SU-DHL-6 (cell line): ENCODE measurements around the gene CA7.

ENCODE experiments used
- H2AFZ ChIP-seq: fragments of 200-600 bp; sonication (generic); 2 replicates; pipeline ENCODE4 v1.6.1; 2014; ENCODE audit warnings: low read depth, mild to moderate bottlenecking, moderate library complexity, mixed read lengths, antibody characterized with exemption, low read length; ENCODE audit not compliant: severe bottlenecking
- H3F3A ChIP-seq: fragments of 200-600 bp; shearing (Covaris generic); 2 replicates; pipeline ENCODE4 v1.6.0; 2016; ENCODE audit warnings: antibody characterized with exemption, mild to moderate bottlenecking; ENCODE audit not compliant: insufficient read depth
- H3K27ac ChIP-seq: fragments of 200-600 bp; sonication (generic); 2 replicates; pipeline ENCODE4 v1.5.1; 2016; ENCODE audit warnings: low read depth, mild to moderate bottlenecking, low read length, moderate library complexity, mixed read lengths
- H3K27me3 ChIP-seq: fragments of 200-600 bp; sonication (generic), shearing (Covaris generic); 2 replicates; pipeline ENCODE4 v1.6.0; 2014; ENCODE audit warnings: mild to moderate bottlenecking, low read length
- H3K36me3 ChIP-seq: fragments of 200-600 bp; sonication (generic); 2 replicates; pipeline ENCODE4 v1.6.1; 2014; ENCODE audit warnings: mild to moderate bottlenecking, low read length, mixed read lengths
- H3K4me2 ChIP-seq: fragments of 300-600, 200-600 bp; shearing (Covaris generic), sonication (generic); 2 replicates; pipeline ENCODE4 v1.6.0; 2014; ENCODE audit warnings: low read length, low read depth, mild to moderate bottlenecking; ENCODE audit not compliant: poor library complexity, severe bottlenecking
- H3K4me3 ChIP-seq: fragments of 200-600 bp; sonication (generic); 2 replicates; pipeline ENCODE4 v1.5.1; 2014; ENCODE audit warnings: antibody characterized with exemption, low read length, mild to moderate bottlenecking, mixed read lengths; ENCODE audit not compliant: insufficient read depth, poor library complexity, severe bottlenecking
- H3K79me2 ChIP-seq: fragments of 200-600 bp; sonication (generic); 2 replicates; pipeline ENCODE4 v1.6.1; 2014; ENCODE audit warnings: mild to moderate bottlenecking, low read length, moderate library complexity; ENCODE audit not compliant: insufficient read depth
- H3K9ac ChIP-seq: fragments of 200-600 bp; sonication (generic); 2 replicates; pipeline ENCODE4 v1.7.0; 2014; ENCODE audit warnings: mild to moderate bottlenecking, low read length
- H3K9me2 ChIP-seq: fragments of 200-600 bp; sonication (generic); replicated peaks from 2 replicates; pipeline ENCODE4 v1.6.1; 2014; ENCODE audit warnings: low read length; ENCODE audit not compliant: insufficient read depth
- H3K9me3 ChIP-seq: fragments of 200-600 bp; sonication (generic); 2 replicates; pipeline ENCODE4 v1.6.1; 2014; ENCODE audit warnings: low read length, mixed read lengths; ENCODE audit not compliant: insufficient read depth
- H4K20me1 ChIP-seq: fragments of 200-600 bp; sonication (generic); 2 replicates; pipeline ENCODE4 v1.6.1; 2014; ENCODE audit warnings: low read depth, mild to moderate bottlenecking, antibody characterized with exemption, low read length, moderate library complexity, mixed read lengths
- EZH2phosphoT487 ChIP-seq: fragments of 200-600 bp; sonication (generic), shearing (Covaris generic); conservative IDR thresholded peaks from 2 replicates; pipeline ENCODE4 v1.6.1; 2018; ENCODE audit warnings: mild to moderate bottlenecking, antibody characterized with exemption, low read length, moderate library complexity, mixed read lengths
- TF ChIP-seq, protein P1 (sequence below): fragments of 200-600 bp; sonication (generic); IDR thresholded peaks from one replicate; pipeline ENCODE4 v1.5.1; 2017; ENCODE audit warnings: antibody characterized with exemption, mild to moderate bottlenecking, low read length, moderate library complexity; ENCODE audit not compliant: insufficient read depth, poor library complexity, severe bottlenecking

The CA7 gene

DNA sequence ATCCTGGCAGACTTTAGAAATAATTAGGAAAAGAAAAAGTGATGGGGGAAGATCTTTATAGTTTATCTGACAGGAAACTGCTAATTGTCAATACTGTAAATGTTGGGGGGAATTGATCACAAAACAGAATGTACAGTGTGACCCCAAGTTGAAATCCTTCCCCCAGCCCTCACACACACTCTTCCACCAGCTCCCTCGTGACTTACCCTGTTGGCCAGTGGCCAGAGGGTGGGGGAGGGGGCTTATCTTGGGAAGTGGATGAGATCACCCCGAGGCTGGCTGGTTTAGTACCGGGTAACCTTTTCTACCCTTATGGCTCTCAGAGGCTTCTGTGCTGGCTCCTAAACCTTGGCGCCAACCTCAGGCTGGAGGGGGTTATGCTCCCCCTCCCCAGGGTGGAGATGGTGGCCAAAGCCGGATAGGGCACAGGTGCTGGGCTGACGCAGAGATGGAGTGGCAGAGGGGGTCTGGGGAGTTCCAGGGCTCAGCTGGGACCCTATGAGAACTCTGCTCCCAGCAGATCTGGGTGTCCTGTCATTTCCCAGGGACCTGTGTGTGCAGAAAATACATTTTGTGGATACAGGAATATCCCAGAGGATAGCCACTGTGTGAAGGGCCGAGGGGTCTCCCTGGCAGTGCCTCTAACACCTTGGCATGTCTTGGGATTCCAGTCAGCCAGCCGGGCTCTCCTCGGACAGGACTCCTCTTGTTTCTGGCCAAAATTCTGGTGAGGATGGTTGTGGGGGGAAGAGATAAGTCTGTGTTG lies 55.9 kb downstream of the CA7 start:
- Histone ChIP-seq H3K4me2 (no peak overlapping the region), H3K36me3 (no peaks in the 10 kb centered on the region), H3K79me2 (no peaks in the 10 kb centered on the region), H3K4me3 (no peak overlapping the region), H3K27me3 (no peaks in the 10 kb centered on the region), H3K9me3 (no peaks in the 10 kb centered on the region), H3K9ac (no peak overlapping the region), H4K20me1 (no peaks in the 10 kb centered on the region), H3K27ac (no peak overlapping the region), H2AFZ (no peak overlapping the region), H3F3A (no peaks in the 10 kb centered on the region), H3K9me2 (no peaks in the 10 kb centered on the region)
- TF ChIP-seq EZH2phosphoT487: no peak
- TF ChIP-seq, protein P1, sequence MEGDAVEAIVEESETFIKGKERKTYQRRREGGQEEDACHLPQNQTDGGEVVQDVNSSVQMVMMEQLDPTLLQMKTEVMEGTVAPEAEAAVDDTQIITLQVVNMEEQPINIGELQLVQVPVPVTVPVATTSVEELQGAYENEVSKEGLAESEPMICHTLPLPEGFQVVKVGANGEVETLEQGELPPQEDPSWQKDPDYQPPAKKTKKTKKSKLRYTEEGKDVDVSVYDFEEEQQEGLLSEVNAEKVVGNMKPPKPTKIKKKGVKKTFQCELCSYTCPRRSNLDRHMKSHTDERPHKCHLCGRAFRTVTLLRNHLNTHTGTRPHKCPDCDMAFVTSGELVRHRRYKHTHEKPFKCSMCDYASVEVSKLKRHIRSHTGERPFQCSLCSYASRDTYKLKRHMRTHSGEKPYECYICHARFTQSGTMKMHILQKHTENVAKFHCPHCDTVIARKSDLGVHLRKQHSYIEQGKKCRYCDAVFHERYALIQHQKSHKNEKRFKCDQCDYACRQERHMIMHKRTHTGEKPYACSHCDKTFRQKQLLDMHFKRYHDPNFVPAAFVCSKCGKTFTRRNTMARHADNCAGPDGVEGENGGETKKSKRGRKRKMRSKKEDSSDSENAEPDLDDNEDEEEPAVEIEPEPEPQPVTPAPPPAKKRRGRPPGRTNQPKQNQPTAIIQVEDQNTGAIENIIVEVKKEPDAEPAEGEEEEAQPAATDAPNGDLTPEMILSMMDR: no peak

DNA sequence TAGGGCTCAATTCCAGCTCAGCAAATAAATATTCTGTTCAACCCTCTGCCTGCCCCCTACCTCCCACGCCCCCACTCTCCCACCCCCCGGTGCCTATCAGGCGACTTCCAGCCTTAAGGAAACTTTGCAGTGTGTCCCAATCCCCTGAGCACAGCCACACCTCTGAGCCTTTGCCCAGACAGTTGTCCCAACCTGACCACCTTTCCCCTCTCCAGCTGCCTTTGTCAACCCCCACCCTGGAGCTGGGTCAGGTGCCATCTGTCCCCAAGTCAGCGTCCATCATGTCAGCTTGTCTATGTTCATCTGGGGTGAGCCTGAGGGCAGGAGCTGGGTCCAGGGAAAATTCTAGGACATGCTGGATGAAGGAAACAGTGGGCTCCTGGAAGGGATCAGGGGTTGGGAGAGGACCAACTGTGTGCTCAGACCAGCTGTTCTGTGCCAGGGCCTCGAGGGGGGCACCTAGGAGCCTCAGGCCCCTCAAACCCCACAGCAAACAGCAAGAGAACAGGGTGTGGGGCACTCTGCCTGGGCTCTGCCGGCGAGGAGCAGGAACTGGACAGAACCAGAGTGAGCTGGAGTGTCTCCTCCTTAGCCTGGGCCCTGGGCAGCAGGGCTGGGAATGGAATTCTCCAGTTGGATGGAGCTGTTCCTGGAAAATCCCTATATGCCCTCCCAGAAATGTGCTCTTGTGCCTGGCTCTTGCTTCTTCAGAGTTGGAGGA lies 56.7 kb downstream of the CA7 start:
- H2AFZ ChIP-seq: no peak overlapping the region
- no peak overlapping the region for H3K4me3 ChIP-seq
- H4K20me1 ChIP-seq: no peaks in the 10 kb centered on the region
- TF ChIP-seq, protein P1: no peak
- no peak for TF ChIP-seq EZH2phosphoT487
- no peaks in the 10 kb centered on the region for H3K9me2 ChIP-seq
- H3K9ac ChIP-seq: no peak overlapping the region
- H3K9me3 ChIP-seq: no peaks in the 10 kb centered on the region
- H3K79me2 ChIP-seq: no peaks in the 10 kb centered on the region
- no peaks in the 10 kb centered on the region for H3K27me3 ChIP-seq
- H3K27ac ChIP-seq: no peak overlapping the region
- H3F3A ChIP-seq: no peaks in the 10 kb centered on the region
- H3K4me2 ChIP-seq: no peak overlapping the region
- no peaks in the 10 kb centered on the region for H3K36me3 ChIP-seq

DNA sequence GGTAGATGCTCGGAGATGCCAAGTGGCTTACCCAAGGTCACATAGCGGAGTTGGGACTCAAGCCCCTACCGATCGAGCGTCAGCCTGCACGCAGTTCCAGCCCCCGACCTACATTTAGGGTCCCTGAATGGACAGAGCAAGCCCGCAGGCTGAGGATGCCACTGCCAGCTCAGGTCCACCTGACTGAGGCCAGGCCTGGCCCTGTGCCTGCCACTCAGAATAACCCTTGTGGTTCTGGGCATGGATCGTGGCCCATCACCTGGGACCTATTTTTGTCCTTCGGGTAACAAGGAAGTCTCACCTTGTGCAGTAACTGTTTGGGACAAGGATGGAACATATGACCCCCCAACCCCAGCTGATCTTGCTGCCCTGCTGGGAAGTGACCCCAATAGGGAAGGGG lies 57.4 kb downstream of the CA7 start:
- H3K79me2 ChIP-seq: no peaks in the 10 kb centered on the region
- H3K9me2 ChIP-seq: no peaks in the 10 kb centered on the region
- H3K9me3 ChIP-seq: no peaks in the 10 kb centered on the region
- no peaks in the 10 kb centered on the region for H3F3A ChIP-seq
- H3K4me3 ChIP-seq: no peak overlapping the region
- TF ChIP-seq EZH2phosphoT487: no peak
- TF ChIP-seq, protein P1: no peak
- no peaks in the 10 kb centered on the region for H3K27me3 ChIP-seq
- no peak overlapping the region for H3K9ac ChIP-seq
- no peak overlapping the region for H3K27ac ChIP-seq
- H3K4me2 ChIP-seq: no peak overlapping the region
- H2AFZ ChIP-seq: no peak overlapping the region
- H4K20me1 ChIP-seq: no peaks in the 10 kb centered on the region
- H3K36me3 ChIP-seq: no peaks in the 10 kb centered on the region
